Breast epithelium (tissue), 4 donors: Measurements from ENCODE around the gene TRAM2. TPM values are rescaled to one million over a fixed set of nuclear protein-coding genes. Genes with fewer than 3 reads are reported as not detected.
A peak's percentile ranks its signal among the peaks of the same experiment; 100 is the strongest.

Source experiments
- DNase-seq, 2 donors: peaks; one replicate each; pipeline ENCODE4 v3.0.0-alpha.2; 2019; ENCODE audit warnings: low spot score in 2 of 2
- H3K27ac ChIP-seq, 2 donors: fragments of 200-600 bp; sonication (generic) in 1 of 2; one replicate each; pipeline ENCODE4 v1.5.1; 2016 to 2019; ENCODE audit warnings: mild to moderate bottlenecking in 1 of 2
- H3K27me3 ChIP-seq, 2 donors: fragments of 200-600 bp; sonication (generic) in 1 of 2; one replicate each; pipeline versions ENCODE4 v1.5.1 to v1.6.0; 2017 to 2019; ENCODE audit warnings: control low read depth in 1 of 2, mild to moderate bottlenecking in 1 of 2
- H3K36me3 ChIP-seq: fragments of 200-600 bp; one replicate; pipeline ENCODE4 v1.5.1; 2019
- H3K4me1 ChIP-seq, 2 donors: fragments of 200-600 bp; sonication (generic); one replicate each; pipeline ENCODE4 v1.5.1; 2016 to 2019; ENCODE audit warnings: control low read depth in 1 of 2
- H3K4me3 ChIP-seq, 3 donors: fragments of 200-600 bp; sonication (generic); 1 replicate in 2 of 3; 2 replicates in 1 of 3; pipeline ENCODE4 v1.5.1; 2016 to 2019; ENCODE audit warnings: mild to moderate bottlenecking in 3 of 3, moderate library complexity in 2 of 3
- H3K9me3 ChIP-seq, 2 donors: fragments of 200-600 bp; sonication (generic) in 1 of 2; one replicate each; pipeline ENCODE4 v1.5.1; 2016 to 2019; ENCODE audit warnings: control low read depth in 1 of 2
- CTCF ChIP-seq, 3 donors: fragments of 450-650 bp; IDR thresholded peaks; one replicate each; pipeline ENCODE4 v1.5.1; 2016 to 2017; ENCODE audit warnings: antibody characterized with exemption in 3 of 3, mild to moderate bottlenecking in 3 of 3, moderate library complexity in 3 of 3
- POLR2A ChIP-seq: fragments of 450-650 bp; IDR thresholded peaks from one replicate; pipeline ENCODE4 v1.6.1; 2016; ENCODE audit warnings: antibody characterized with exemption, mild to moderate bottlenecking, moderate library complexity
- POLR2AphosphoS5 ChIP-seq, 3 donors: sonication (generic); formaldehyde crosslinking; IDR thresholded peaks; one replicate each; pipeline ENCODE4 v1.6.1; 2017; ENCODE audit warnings: antibody characterized with exemption in 3 of 3
- intact Hi-C: fragments of 100-400 bp; cut with DNase I; formaldehyde crosslinking; loops from one replicate; pipeline ENCODE4 v1.15.1; 2023; ENCODE audit warnings: low total_unique reads
- total RNA-seq, 3 donors: library from RNA; depleted of rRNA; stranded (reverse); fragments of >200 nt; gene quantifications; one replicate each; pipeline ENCODE4 v1.1.0, GENCODE V29; 2016

TRAM2 gene
- total RNA-seq, 3 donors from 2014 or later: 11.9 to 33.0 (median 24.3) TPM

- H3K4me3 ChIP-seq: no peak overlapping the region
- H3K27me3 ChIP-seq: no peaks in the 10 kb centered on the region
- H3K9me3 ChIP-seq: no peaks in the 10 kb centered on the region
- no peak for DNase-seq
- peak overlapping the region in 1 of 2 donors; percentile 46 for H3K27ac ChIP-seq
- no peaks in the 10 kb centered on the region for H3K36me3 ChIP-seq
- H3K4me1 ChIP-seq: peaks cover 8 to 25% of the 10 kb centered on the region in 2 donors
- intact Hi-C loops: no loop called here
- TF ChIP-seq POLR2A (no peak), CTCF (IDR thresholded peaks at IDR 0.05) (no peak), POLR2AphosphoS5 (IDR thresholded peaks at IDR 0.05) (no peak)
Observed at GRCh38 chr6:52555518-52556233, 21.2 kb downstream of the TRAM2 start.

- intact Hi-C loops: no loop called here
- H3K27ac ChIP-seq: no peak overlapping the region
Observed at GRCh38 chr6:52554684-52555280, 22.1 kb downstream of the TRAM2 start.

GRCh38 chr6:52553719-52554118, 23.1 kb downstream of the TRAM2 start:
- Histone ChIP-seq H3K27ac (peak overlapping the region; percentile 21 to 23), H3K4me3 (no peak overlapping the region), H3K9me3 (no peaks in the 10 kb centered on the region), H3K36me3 (no peaks in the 10 kb centered on the region), H3K27me3 (no peaks in the 10 kb centered on the region), H3K4me1 (peaks cover 8 to 26% of the 10 kb centered on the region in 2 donors)
- intact Hi-C loops: no loop called here
- DNase-seq: no peak
- TF ChIP-seq POLR2A (no peak), POLR2AphosphoS5 (IDR thresholded peaks at IDR 0.05) (no peak), CTCF (IDR thresholded peaks at IDR 0.05) (no peak)

More at GRCh38 chr6:52554684-52555280, 22.1 kb downstream of the TRAM2 start:
- Histone ChIP-seq H3K27me3 (no peaks in the 10 kb centered on the region), H3K36me3 (no peaks in the 10 kb centered on the region), H3K4me1 (peaks cover 8 to 26% of the 10 kb centered on the region in 2 donors), H3K9me3 (no peaks in the 10 kb centered on the region), H3K4me3 (no peak overlapping the region)
- DNase-seq: no peak
- TF ChIP-seq POLR2A (no peak), CTCF (IDR thresholded peaks at IDR 0.05) (no peak), POLR2AphosphoS5 (IDR thresholded peaks at IDR 0.05) (no peak)

GRCh38 chr6:52553158-52553557, 23.7 kb downstream of the TRAM2 start:
- peak overlapping the region in 1 of 2 donors; percentile 23 for H3K27ac ChIP-seq
- intact Hi-C loops: no loop called here
- peaks cover 8 to 26% of the 10 kb centered on the region in 2 donors for H3K4me1 ChIP-seq
- DNase-seq: no peak
- no peaks in the 10 kb centered on the region for H3K36me3 ChIP-seq
- H3K9me3 ChIP-seq: no peaks in the 10 kb centered on the region
- TF ChIP-seq POLR2AphosphoS5 (IDR thresholded peaks at IDR 0.05) (no peak), CTCF (IDR thresholded peaks at IDR 0.05) (no peak)
- H3K4me3 ChIP-seq: no peak overlapping the region
- no peaks in the 10 kb centered on the region for H3K27me3 ChIP-seq

GRCh38 chr6:52552278-52552643, 24.6 kb downstream of the TRAM2 start:
- Histone ChIP-seq H3K27ac (peak overlapping the region; percentile 67 to 73), H3K27me3 (no peaks in the 10 kb centered on the region), H3K36me3 (no peaks in the 10 kb centered on the region), H3K4me1 (peaks cover 8 to 26% of the 10 kb centered on the region in 2 donors), H3K9me3 (no peaks in the 10 kb centered on the region), H3K4me3 (peak overlapping the region in 2 of 3 donors; percentile 10 to 29)
- no peak for DNase-seq
- TF ChIP-seq POLR2A: no peak
- intact Hi-C loops: no loop called here
